Nephron (organoid): ENCODE results near the gene RYR2.
A peak's percentile ranks its signal among the peaks of the same experiment; 100 is the strongest.

Experiments
- H3K27ac Mint-ChIP-seq, 3 experiments: 2 replicates each; pipeline ENCODE4 v1.8.0; 2020; ENCODE audit warnings: mixed read lengths in 3 of 3, mild to moderate bottlenecking in 2 of 3, moderate library complexity in 1 of 3
- H3K27me3 Mint-ChIP-seq: 2 replicates; pipeline ENCODE4 v1.8.0; 2021; ENCODE audit warnings: low read depth, mild to moderate bottlenecking, moderate library complexity, mixed read lengths
- H3K36me3 Mint-ChIP-seq: 2 replicates; pipeline ENCODE4 v1.8.0; 2020; ENCODE audit warnings: low read depth, mixed read lengths
- H3K4me1 Mint-ChIP-seq: 2 replicates; pipeline ENCODE4 v1.8.0; 2020; ENCODE audit warnings: mixed read lengths
- H3K4me3 Mint-ChIP-seq, 3 experiments: 2 replicates each; pipeline ENCODE4 v1.8.0; 2020; ENCODE audit warnings: mild to moderate bottlenecking in 3 of 3, mixed read lengths in 3 of 3, moderate library complexity in 2 of 3
- H3K9me3 Mint-ChIP-seq: 2 replicates; pipeline ENCODE4 v1.8.0; 2020; ENCODE audit warnings: mixed read lengths
- CTCF ChIP-seq, 3 experiments: fragments of 200-600 bp; sonication (generic); IDR thresholded peaks; one replicate each; pipeline ENCODE4 v1.5.0; 2021; ENCODE audit warnings: antibody characterized with exemption in 3 of 3; ENCODE audit not compliant: unreplicated experiment in 3 of 3

The RYR2 gene

GRCh38 chr1:237105826-237106225 is 63.8 kb downstream of the RYR2 start:
- TF ChIP-seq CTCF (IDR thresholded peaks at IDR 0.05; ENCODE audit: unreplicated experiment in 3 of 3), result no peak
- Mint-ChIP-seq H3K27me3 (no peaks in the 10 kb centered on the region), H3K4me3 (no peak overlapping the region), H3K9me3 (no peaks in the 10 kb centered on the region), H3K36me3 (no peaks in the 10 kb centered on the region), H3K27ac (no peak overlapping the region), H3K4me1 (peaks cover 13% of the 10 kb centered on the region)

DNA sequence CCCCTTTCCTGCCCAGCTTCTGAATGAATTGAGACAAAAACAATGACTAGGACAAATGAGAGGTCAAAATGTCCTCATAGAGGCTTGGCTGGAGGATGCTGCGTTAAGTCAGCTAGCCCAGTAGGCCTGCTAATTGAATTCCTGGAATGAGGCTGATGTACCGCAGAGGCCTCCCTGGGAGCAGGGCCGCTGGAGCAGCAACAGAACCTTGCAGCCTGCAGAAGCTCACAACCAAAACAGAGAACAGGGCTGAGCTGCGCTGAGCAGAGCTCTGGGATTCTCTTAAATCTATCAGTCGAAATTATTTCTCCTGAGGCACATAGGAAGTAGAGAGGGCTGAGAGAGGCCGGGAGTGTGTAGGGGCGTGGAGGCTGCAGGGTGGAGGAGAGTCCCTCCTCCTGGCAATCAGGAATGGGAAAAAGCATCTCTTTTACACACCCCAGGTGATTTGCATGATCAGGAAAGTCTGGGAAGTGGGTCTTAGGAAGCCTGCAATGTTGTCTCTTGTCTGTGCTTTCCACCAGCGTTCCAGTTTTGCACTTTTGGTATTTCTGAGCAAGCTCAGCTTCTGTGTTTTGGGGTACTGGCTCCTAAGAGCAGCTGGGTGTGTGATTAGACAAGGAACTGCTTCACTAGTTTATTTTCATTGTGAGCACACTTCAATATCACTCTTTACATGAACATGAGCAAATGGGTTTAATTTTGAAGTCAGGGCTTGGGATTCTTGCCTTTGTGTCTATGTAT is 66.5 kb downstream of the RYR2 start:
- Mint-ChIP-seq H3K4me3 (no peak overlapping the region), H3K27me3 (no peaks in the 10 kb centered on the region), H3K4me1 (peaks cover 20% of the 10 kb centered on the region), H3K27ac (peak overlapping the region in 1 of 3 experiments; percentile 70), H3K9me3 (no peaks in the 10 kb centered on the region), H3K36me3 (no peaks in the 10 kb centered on the region)
- no peak for TF ChIP-seq CTCF (IDR thresholded peaks at IDR 0.05; ENCODE audit: unreplicated experiment in 3 of 3)

- peaks cover 4% of the 10 kb centered on the region for H3K27me3 Mint-ChIP-seq
- no peak for TF ChIP-seq CTCF (IDR thresholded peaks at IDR 0.05; ENCODE audit: unreplicated experiment in 3 of 3)
- H3K36me3 Mint-ChIP-seq, result no peaks in the 10 kb centered on the region
- H3K4me1 Mint-ChIP-seq, result peaks cover 20% of the 10 kb centered on the region
- H3K9me3 Mint-ChIP-seq, result no peaks in the 10 kb centered on the region
- no peak overlapping the region for H3K4me3 Mint-ChIP-seq
- H3K27ac Mint-ChIP-seq, result no peak overlapping the region
These were observed 69.8 kb downstream of the RYR2 start for GRCh38 chr1:237111807-237112206.

DNA sequence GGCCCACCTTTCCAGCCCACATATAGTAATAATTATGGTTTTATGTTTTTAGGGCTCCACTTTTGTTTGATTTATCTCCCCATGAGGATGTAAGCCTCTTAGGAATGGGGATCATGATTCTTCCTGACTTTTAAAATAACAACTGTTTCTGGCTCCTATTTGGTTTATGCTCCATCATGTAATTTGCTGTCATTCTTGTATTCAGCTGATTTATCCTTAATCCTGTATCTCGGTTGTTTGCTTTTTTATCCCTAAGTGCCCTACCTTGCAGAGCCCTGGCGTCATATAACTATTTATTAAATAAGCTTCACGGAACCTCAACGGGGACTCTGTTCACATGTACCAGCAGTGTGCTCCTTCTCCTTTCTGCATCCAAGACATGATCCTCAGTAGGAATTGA is 70.7 kb downstream of the RYR2 start:
- Mint-ChIP-seq H3K27me3 (peaks cover 4% of the 10 kb centered on the region), H3K4me3 (no peak overlapping the region), H3K36me3 (no peaks in the 10 kb centered on the region), H3K27ac (no peak overlapping the region), H3K9me3 (no peaks in the 10 kb centered on the region), H3K4me1 (peaks cover 18% of the 10 kb centered on the region)
- TF ChIP-seq CTCF (IDR thresholded peaks at IDR 0.05; ENCODE audit: unreplicated experiment in 3 of 3), result no peak

- H3K36me3 Mint-ChIP-seq, result no peaks in the 10 kb centered on the region
- peaks cover 13% of the 10 kb centered on the region for H3K27me3 Mint-ChIP-seq
- peaks cover 7% of the 10 kb centered on the region for H3K4me1 Mint-ChIP-seq
- no peak overlapping the region for H3K4me3 Mint-ChIP-seq
- no peak overlapping the region for H3K27ac Mint-ChIP-seq
- no peaks in the 10 kb centered on the region for H3K9me3 Mint-ChIP-seq
- TF ChIP-seq CTCF (IDR thresholded peaks at IDR 0.05; ENCODE audit: unreplicated experiment in 3 of 3), result no peak
These were observed 73.1 kb downstream of the RYR2 start for GRCh38 chr1:237115035-237115434.

DNA sequence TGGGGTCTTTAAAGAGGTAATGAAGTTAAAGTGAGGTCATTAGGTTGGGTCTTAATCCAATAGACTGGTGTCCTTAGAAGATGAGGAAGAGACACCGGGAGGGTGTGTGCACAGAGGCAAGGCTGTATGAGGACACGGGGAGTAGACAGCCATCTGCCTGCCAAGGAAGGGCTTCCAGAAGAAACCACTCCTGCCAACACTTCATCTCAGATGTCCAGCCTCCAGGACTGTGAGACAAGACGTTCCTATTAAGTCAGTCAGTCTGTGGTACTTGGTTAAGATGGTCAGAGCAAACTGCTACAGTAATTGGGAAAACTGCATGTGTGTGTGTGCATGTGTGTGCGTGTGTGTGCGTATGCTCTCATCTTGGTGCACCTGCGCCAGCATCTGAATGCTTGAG is 77.1 kb downstream of the RYR2 start:
- peaks cover 4% of the 10 kb centered on the region for H3K4me1 Mint-ChIP-seq
- H3K36me3 Mint-ChIP-seq, result no peaks in the 10 kb centered on the region
- peaks cover 13% of the 10 kb centered on the region for H3K27me3 Mint-ChIP-seq
- H3K4me3 Mint-ChIP-seq, result no peak overlapping the region
- H3K27ac Mint-ChIP-seq, result no peak overlapping the region
- no peak for TF ChIP-seq CTCF (IDR thresholded peaks at IDR 0.05; ENCODE audit: unreplicated experiment in 3 of 3)
- H3K9me3 Mint-ChIP-seq, result peaks cover 4% of the 10 kb centered on the region
